HG03520 (cell line): Measurements from ENCODE around the gene ADGRF3.
"Not testable (repeated sequence)": the region's sequence is repeated elsewhere in the genome, so short reads cannot be mapped to it uniquely, and the experiment has no call there.

ENCODE experiments used
- ATAC-seq: cut with Tn5 transposase; IDR thresholded peaks from one replicate; pipeline ENCODE4 v1.9.1; 2021; ENCODE audit warnings: mild to moderate bottlenecking, moderate library complexity; ENCODE audit not compliant: unreplicated experiment

ADGRF3 gene, protein sequence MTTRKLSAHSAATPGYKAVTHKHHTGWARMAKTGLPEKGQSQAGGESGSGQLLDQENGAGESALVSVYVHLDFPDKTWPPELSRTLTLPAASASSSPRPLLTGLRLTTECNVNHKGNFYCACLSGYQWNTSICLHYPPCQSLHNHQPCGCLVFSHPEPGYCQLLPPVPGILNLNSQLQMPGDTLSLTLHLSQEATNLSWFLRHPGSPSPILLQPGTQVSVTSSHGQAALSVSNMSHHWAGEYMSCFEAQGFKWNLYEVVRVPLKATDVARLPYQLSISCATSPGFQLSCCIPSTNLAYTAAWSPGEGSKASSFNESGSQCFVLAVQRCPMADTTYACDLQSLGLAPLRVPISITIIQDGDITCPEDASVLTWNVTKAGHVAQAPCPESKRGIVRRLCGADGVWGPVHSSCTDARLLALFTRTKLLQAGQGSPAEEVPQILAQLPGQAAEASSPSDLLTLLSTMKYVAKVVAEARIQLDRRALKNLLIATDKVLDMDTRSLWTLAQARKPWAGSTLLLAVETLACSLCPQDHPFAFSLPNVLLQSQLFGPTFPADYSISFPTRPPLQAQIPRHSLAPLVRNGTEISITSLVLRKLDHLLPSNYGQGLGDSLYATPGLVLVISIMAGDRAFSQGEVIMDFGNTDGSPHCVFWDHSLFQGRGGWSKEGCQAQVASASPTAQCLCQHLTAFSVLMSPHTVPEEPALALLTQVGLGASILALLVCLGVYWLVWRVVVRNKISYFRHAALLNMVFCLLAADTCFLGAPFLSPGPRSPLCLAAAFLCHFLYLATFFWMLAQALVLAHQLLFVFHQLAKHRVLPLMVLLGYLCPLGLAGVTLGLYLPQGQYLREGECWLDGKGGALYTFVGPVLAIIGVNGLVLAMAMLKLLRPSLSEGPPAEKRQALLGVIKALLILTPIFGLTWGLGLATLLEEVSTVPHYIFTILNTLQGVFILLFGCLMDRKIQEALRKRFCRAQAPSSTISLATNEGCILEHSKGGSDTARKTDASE

DNA sequence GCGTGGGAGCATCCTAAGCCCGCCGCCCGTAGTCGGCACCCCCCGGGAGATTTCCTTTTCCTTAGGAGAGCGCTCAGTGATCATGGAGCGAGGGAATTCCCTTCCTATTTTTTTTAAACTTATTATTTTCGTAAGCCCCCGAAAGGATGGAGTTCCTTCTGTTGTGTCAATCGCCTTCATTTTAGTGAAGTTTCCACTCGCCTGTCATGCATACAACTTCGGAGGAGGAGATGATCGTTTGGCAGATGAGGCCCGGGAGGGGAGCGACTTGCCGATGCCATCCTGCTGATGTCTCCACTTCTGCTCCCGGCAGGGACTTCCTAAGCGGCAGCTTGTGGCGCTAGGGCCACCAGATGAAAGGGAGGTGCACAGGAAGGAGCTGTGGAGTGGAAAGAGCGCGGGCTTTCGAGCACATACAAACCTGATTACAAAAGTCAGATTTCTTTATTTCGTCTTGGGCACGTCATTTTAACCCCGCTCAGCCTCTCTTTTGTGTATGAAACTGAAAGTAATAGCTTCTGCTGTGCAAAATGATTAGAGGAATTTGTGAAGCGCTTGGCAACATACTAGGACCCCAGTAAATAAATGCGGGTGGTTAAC is at the start of gene ADGRF3:
TSS of gene ADGRF3 (minus strand) at position 336 of the 600 bp plus-strand sequence. CDS start 555 bp downstream, outside the sequence.
- ATAC-seq = no peak

DNA sequence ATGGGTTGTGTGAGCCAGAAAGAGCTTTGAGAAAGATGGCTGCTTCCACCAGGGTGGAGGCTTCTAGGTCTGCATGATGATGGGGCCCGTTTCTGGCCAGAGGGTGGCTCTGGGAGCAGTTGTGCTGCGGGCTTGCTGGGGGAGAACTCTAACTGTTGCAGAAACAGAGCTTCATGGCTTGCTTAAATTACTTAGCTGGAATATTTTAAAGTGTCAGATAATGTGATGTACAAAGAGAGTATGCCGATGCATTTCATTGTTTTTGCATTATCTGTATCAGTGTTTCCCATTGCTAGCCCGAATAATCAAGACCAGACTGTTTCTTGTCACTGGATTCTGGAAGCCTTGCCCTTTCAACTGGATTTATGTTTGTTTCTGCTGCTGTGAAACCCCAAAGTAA is 48.8 kb upstream of the ADGRF3 start:
- no peak for ATAC-seq

DNA sequence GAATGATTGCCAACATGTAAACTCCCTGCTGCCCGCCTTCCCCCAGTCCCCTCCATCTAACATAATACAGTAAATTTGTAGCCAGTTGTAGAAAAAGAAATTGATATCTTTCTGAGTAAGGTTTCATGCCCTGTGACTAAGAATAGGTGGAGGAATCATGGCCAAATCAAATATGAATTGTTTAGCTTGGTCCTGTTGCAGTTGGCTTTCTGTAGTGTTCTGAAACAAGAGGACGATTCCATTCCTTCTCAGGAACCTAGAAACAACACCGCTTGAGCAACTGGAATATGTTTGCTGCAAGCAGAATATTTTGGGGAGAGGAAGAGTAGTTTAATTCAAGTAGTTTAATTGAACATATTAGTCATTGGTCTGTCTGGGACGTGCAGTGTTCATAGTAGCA is 48.1 kb upstream of the ADGRF3 start:
- ATAC-seq = no peak

DNA sequence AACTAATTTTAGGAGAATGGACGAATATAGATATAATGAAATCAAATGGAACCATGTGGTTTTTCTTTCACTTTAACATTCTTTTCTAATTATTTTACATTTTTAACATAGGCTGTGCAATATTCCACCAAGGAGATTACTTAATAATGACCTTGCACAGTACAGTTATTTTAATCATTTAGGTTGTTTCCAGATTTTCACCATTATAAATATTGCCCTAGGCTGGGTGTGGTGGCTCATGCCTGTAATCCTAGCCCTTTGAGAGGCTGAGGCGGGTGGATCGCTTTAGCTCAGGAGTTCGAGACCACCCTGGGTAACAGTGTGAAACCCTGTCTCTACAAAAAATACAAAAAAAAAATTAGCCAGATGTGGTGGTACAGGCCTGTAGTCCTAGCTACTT is 40.6 kb upstream of the ADGRF3 start:
- ATAC-seq = no peak

DNA sequence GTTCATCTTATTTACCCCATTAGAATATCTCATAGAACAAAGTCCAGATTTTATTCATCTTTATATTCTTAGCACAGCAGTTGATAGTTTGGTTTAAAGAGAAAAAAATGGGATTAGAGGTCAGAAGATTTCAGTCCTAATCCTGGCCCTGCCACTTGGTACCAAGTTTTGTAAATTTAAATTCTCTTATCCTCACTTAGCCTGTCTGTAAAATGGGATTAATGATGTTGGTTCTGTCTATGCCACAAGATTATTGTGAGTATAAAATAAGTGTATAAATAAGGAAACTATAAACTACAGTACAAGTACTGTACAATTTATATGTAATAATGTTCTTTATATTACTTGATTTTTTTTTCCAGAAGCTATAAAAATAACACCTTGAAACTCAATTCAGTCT is 38.0 kb upstream of the ADGRF3 start:
- ATAC-seq = no peak

DNA sequence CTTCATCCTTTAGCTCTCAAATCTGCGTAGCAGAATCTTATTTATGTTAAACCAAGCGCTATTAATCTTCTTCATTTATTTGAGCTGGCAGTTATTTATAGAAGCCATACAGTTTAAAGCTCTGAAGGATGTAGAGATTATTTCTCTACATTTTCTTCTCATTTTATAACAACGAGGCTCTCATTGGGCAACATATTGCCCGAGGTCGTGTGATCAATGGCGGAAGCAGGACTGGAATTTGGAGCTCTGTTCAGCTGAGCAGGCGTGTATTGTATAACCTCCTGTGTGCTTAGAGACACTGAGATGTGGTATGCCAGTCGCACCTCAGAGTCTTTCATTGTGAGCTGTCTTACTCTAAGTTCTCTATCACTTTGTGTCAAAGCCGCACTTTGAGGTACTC is 37.6 kb upstream of the ADGRF3 start:
- ATAC-seq = no peak

DNA sequence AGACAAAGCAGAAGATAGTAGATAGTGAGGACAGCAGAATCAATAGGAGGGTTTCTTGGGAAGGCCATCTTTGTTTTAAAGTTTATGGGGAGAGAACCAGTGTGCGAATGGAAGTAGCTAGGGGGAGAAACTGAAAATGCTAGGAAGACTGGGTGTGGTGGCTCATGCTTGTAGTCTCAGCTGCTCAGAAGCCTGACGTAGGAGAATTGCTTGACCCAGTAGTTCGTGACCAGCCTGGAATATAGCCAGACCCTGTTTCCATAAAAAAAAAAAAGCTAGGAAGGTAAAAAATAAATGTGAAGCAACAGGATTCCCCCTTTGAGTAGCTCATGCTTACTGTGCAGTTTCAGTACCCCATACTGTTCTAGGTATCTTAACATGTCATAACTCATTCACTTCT is 36.0 kb upstream of the ADGRF3 start:
- ATAC-seq = no peak

DNA sequence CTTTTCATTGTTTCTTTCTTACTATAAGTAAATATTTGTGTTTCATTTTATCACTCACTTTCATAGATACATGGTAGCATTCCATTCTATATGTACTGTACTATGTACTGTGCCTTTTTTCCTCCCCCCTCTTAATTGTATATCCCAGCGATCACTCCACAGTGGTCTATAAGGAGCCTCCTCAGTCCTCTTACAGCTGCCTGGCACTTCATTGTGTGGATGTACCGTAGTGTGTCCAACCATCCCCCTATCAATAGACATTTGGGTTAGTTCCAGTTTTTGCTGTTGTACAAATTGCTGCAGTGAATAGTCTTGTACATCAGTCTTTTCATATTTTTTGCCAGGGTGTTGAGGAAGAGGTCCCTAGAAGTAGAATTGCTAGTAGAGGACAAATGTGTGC is 33.7 kb upstream of the ADGRF3 start:
- ATAC-seq = no peak

DNA sequence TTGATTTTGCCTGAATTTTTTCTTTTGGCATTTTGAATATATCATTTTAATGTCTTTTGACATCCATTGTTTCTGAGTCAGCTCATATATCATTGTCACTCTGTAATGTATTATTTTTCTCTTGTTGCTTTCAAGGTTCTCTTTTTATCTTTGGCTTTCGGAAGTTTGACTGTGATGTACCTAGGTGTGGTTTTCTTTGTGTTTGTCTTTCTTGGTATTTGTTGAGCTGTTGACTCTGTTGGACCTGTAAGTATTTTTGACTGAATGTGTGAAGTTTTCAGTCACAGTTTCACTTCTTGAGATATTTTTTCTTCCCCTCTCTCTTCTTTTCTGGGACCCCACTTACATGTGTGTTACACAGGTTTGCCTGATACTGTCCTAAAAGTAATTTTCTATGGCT is 30.2 kb upstream of the ADGRF3 start:
- ATAC-seq = no peak

DNA sequence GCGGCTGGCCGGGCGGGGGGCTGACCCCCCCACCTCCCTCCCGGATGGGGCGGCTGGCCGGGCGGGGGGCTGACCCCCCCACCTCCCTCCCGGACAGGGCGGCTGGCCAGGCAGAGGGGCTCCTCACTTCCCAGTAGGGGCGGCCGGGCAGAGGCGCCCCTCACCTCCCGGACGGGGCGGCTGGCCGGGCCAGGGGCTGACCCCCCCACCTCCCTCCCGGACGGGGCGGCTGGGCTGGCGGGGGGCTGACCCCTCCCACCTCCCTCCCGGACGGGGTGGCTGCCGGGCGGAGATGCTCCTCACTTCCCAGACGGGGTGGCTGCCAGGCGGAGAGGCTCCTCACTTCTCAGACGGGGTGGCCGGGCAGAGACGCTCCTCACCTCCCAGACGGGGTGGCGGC is 24.3 kb upstream of the ADGRF3 start:
- not testable (repeated sequence) for ATAC-seq

DNA sequence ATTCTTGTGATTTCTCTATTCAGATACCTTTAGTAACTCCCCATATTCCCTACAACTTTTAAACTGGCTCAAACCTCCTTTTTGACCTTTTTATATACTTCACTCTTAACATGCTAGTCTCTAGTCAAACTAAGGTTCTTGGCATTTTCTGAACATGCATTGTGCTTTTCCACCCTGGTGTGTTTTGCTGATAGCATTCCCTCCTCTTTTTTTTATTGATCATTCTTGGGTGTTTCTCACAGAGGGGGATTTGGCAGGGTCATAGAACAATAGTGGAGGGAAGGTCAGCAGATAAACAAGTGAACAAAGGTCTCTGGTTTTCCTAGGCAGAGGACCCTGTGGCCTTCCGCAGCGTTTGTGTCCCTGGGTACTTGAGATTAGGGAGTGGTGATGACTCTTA is 23.1 kb upstream of the ADGRF3 start:
- ATAC-seq = not testable (repeated sequence)

DNA sequence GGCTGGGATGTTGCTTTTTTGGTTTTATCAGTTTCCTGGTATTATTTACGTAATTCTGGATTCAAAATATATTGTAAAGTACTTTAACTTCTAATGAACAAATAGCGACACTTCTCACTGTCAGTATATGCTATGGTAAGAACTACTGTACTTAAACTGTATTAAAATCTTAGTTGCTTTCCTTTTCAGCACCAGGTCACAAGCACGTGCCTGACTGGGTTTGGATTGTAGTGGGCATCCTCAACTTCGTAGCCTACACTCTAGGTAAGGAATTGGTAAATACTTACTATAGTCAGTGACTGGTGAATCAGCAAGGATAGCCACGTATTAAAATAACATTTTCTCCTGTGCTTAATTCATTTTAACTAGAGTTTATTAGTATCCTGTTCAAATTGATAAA is 20.4 kb upstream of the ADGRF3 start:
- ATAC-seq = no peak

DNA sequence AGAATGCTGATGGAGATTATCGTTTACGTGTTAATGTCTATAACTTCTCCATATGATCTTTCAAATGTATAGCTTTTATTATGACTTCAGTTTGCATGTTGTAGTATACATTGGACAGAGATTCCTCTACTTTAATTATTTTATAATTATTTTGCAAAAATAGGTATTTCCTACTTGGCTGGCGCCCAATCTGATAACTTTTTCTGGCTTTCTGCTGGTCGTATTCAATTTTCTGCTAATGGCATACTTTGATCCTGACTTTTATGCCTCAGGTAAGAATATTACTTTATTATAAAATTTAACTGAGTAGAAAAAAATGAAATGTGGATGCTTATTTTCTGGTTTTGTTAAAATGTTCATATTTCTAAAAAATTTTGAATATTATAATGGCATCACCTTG is 18.1 kb upstream of the ADGRF3 start:
- no peak for ATAC-seq

DNA sequence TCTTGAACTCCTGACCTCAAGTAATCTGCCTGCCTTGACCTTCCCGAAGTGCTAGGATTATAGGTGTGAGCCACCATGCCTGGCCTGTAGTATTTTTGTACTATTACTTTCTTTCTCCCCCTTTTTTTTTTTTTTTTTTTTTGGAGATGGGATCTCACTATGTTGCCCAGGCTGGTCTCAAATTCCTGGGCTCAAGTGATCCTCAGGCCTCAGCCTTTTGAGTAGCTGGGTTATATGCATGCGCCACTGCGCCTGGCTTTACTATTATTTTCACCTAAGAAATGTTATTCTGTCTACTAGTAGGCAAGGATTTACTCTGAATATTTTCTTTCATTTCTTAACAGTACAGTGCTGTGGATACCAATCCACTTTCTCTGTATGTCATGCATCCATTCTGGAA is 17.4 kb upstream of the ADGRF3 start:
- ATAC-seq = no peak

DNA sequence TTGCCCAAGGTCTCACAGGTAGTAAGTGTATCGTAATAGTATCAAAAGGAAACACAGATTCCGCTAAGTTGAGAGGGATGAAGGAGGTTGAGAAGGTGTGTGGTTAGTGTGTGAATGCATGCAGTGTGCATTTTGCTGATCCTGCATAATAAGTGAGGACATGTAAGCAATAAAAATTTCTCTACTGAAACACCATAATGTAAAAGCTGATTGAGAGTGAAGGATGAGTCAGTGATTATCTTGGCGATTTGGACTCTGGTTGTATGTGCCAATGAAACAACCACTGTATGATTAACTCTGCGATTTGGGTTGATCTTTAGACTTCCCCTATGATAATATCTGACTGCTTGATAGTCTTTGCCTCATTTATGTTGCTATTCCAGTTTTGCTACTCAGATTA is 16.7 kb upstream of the ADGRF3 start:
- no peak for ATAC-seq

DNA sequence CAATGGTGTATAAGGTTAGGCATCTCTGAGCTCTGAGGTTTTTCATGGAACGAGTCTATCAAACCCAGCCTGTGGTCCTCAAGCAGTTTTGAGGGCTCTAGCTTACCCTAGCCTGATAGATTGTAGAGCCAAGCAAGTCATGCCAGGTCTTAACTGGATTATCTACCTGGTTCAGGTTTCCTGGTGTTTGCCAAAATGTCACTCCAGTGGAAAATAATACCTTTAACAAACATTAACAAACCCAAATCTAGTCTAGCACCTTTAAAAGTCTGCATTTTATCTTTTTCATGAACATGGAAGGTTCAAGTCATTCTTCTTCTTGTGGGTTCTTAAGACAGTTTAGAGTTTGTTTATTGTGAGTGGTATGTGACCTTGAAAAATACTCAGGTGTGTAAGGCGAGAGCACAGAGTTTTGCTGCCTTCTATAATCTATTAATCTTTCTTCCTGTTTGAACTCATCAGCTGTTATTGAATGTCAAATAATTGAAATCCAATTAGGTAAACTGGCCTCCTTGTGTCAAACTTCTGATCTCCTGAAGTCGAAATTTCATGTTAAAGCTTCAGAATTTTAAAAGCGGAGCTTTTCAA is 13.4 kb upstream of the ADGRF3 start:
- ATAC-seq = no peak

DNA sequence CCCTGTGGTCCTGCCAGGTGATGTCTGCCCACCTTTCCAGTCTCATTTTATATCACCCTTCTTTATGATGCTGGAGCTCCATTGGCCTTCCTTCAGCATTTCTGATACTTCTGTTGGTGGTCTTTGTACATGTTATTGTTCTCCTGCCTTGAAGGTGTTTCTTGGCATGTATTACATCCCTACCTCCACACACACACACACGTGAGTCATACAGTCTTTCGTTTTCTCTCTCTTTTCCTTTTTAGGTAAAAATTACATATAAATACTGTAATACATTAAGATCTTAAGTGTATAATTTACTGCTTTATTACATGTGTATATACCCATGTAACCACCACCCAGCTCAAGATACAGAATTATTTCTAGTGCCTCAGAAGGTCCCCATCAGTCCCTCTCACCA is 10.2 kb upstream of the ADGRF3 start:
- no peak for ATAC-seq

DNA sequence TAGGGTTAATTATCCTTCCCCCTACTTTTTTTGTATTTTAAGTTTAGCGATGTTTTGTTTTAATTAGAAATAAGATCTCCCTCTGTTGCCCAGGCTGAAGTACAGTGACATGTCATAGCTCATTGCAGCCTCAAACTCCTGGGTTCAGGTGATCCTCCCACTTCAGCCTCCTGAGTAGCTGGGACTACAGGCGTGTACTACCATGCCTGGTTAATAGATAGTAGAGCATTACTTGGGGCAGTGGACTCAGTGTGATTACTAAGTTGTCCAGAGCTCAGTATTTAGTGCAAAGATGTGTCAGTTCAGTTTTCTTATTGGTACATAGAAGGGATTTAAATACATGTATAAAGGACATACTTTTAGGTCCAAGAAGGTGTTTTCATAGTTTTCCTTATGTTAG is 9.5 kb upstream of the ADGRF3 start:
- no peak for ATAC-seq

DNA sequence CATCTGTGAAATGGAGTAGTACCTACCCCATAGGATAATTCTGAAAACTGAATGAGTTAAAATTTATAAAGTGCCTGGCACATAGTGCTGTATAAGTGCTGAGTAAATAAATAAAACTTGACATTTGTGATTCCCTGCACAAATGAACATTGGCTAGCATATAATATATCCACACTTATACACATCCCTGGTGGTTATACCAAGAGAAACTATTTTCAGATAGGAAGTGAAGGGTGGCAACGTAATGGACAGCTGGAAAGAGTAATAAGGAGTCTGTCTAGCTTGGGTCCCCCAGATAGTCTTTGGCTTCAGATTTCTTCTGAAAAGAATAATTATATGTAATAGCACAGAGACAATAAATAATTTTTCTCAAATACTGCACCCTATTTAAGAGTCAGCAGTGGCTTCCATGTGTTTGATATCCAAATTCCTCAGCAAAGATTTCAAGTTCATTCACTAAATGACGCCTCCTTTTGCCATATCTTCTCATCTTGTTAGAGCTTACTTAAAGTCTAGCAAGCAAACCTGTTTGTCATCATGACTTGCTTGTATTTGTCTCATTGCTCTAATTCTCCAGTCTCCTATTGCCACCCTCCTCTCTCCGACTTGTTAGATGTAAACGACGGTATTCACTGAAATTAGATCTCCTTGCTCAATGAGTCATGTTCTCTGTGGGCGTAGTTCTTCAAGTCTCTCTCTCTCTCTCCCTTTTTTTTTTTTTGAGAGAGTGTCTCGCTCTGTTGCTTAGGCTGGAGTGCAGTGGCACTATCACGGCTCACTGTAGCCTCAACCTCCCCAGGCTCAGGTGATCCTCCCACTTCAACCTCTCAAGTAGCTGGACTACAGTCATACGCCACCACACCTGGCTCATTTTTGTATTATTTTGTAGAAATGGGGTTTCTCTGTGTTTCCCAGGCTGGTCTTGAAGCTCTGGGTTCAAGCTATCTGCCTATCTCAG is 8.7 kb upstream of the ADGRF3 start:
- no peak for ATAC-seq

DNA sequence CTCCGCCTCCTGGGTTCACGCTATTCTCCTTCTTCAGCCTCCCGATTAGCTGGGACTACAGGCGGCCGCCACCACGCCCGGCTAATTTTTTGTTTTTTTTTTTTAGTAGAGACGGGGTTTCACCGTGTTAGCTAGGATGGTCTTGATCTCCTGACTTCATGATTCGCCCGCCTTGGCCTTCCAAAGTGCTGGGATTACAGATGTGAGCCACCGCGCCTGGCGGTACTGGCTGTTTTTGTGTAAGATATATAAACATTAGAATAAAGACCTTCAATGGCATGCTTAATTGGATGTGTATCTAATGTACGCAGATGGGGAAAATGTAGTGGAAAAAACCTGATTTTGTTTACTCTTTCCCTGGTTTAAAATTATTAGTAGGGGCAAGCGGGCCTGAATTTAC is 7.9 kb upstream of the ADGRF3 start:
- ATAC-seq = not testable (repeated sequence)
